WI38 (cell line): ENCODE measurements around the gene KLHL40.
"Not testable (repeated sequence)": the region's sequence is repeated elsewhere in the genome, so short reads cannot be mapped to it uniquely, and the experiment has no call there.

Source experiments
- H3K4me3 ChIP-seq: 2 replicates; pipeline ENCODE4 v1.5.1; 2011; ENCODE audit warnings: low read depth, mild to moderate bottlenecking, control low read depth, low read length
- CTCF ChIP-seq: IDR thresholded peaks from 2 replicates; pipeline ENCODE4 v1.5.1; 2012; ENCODE audit warnings: low read depth, mild to moderate bottlenecking, control low read depth, low read length

Gene KLHL40

DNA sequence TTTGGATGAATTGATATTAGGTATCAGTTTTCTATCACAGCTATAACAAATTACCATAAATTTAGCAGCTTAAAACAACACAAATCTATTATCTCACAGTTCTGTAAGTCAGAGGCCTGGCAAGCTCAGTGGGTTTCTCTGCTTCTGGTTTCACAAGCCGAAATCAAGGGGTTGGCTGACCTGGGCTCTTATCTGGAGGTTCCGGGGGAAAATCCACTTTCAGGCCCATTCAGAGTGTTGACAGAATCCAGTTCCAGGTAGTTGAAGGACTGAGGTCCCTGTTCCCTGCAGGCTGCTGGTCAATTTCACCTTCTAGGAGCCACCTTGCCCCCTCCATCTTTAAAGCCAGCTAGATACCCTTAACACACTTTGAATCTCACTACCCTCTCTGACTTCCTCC, 28.4 kb downstream of the KLHL40 start:
- TF ChIP-seq CTCF, result no peak

GRCh38 chr3:42714171-42714852, 29.0 kb downstream of the KLHL40 start:
- H3K4me3 ChIP-seq, result no peak overlapping the region
- no peak for TF ChIP-seq CTCF

More for the DNA sequence above, 28.4 kb downstream of the KLHL40 start:
- no peak overlapping the region for H3K4me3 ChIP-seq

DNA sequence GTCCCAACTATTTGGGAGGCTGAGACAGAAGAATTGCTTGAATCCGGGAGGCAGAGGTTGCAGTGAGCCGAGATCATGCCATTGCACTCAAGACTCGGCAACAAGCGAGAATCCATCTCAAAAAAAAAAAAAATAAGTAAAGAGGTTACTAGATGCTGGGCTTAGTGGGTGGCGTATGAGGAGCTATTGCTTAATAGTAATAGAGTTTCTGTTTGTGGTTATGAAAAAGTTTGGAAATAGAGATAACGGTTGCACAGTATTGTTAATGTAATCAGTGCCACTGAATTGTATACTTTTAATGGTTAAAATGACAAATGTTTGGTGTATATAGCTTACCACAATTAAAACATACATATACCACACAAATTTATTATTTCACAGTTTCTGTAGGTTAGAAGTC, 32.0 kb downstream of the KLHL40 start:
- no peak for TF ChIP-seq CTCF
- no peak overlapping the region for H3K4me3 ChIP-seq

GRCh38 chr3:42718338-42718737, 33.0 kb downstream of the KLHL40 start:
- H3K4me3 ChIP-seq, result no peak overlapping the region
- no peak for TF ChIP-seq CTCF

GRCh38 chr3:42719002-42719401, 33.7 kb downstream of the KLHL40 start:
- no peak for TF ChIP-seq CTCF

GRCh38 chr3:42720126-42720525, 34.8 kb downstream of the KLHL40 start:
- no peak overlapping the region for H3K4me3 ChIP-seq
- TF ChIP-seq CTCF, result no peak

More at GRCh38 chr3:42719002-42719401, 33.7 kb downstream of the KLHL40 start:
- H3K4me3 ChIP-seq, result no peak overlapping the region

- no peak for TF ChIP-seq CTCF
- no peak overlapping the region for H3K4me3 ChIP-seq
Observed at GRCh38 chr3:42721690-42722089, 36.4 kb downstream of the KLHL40 start.

DNA sequence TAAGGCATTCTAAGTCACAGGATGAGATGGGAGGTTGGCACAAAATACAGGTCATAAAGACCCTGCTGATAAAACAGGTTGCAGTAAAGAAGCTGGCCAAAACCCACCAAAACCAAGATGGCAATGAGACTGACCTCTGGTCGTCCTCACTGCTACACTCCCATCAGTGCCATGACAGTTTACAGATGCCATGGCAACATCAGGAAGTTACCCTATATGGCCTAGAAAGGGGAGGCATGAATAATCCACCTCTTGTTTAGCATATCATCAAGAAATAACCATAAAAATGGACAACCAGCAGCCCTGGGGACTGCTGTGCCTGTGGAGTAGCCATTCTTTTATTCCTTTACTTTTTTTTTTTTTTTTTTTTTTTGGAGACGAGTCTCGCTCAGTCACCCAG, 37.1 kb downstream of the KLHL40 start:
- H3K4me3 ChIP-seq, result not testable (repeated sequence)
